GM21723 (cell line): ENCODE results near the gene CFAP119.

Experiments
- ATAC-seq: cut with Tn5 transposase; IDR thresholded peaks from one replicate; pipeline ENCODE4 v1.9.1; 2021; ENCODE audit warnings: mild to moderate bottlenecking, moderate library complexity; ENCODE audit not compliant: unreplicated experiment

The CFAP119 gene

GRCh38 chr16:30715750-30716445 is 46.0 kb downstream of the CFAP119 start:
- ATAC-seq: no peak

GRCh38 chr16:30711712-30712111 is 50.1 kb downstream of the CFAP119 start:
- ATAC-seq: no peak

- no peak for ATAC-seq
Observed at GRCh38 chr16:30710971-30711370, 50.9 kb downstream of the CFAP119 start.
